SJCRH30 (cell line): ENCODE results near the gene TBXA2R. TPM values are rescaled to one million over a fixed set of nuclear protein-coding genes. Genes with fewer than 3 reads are reported as not detected.
A peak's percentile ranks its signal among the peaks of the same experiment; 100 is the strongest.

Source experiments
- DNase-seq, 2 experiments: peaks; one replicate each; pipeline ENCODE4 v3.0.0-alpha.2; 2015 to 2020
- H3K27ac ChIP-seq: fragments of 250-450 bp; sonication (Bioruptor Pico); 2 replicates; pipeline ENCODE4 v1.5.1; 2020; ENCODE audit warnings: mild to moderate bottlenecking, moderate library complexity
- H3K27me3 ChIP-seq: fragments of 250-450 bp; sonication (Bioruptor Pico); 2 replicates; pipeline ENCODE4 v1.5.1; 2020; ENCODE audit warnings: mild to moderate bottlenecking, moderate library complexity
- H3K36me3 ChIP-seq: fragments of 250-450 bp; sonication (Bioruptor Pico); 2 replicates; pipeline ENCODE4 v1.5.1; 2020; ENCODE audit warnings: mild to moderate bottlenecking, moderate library complexity
- H3K4me1 ChIP-seq: fragments of 250-450 bp; sonication (Bioruptor Pico); 2 replicates; pipeline ENCODE4 v1.5.1; 2020; ENCODE audit warnings: mild to moderate bottlenecking, moderate library complexity
- H3K4me3 ChIP-seq: fragments of 250-450 bp; sonication (Bioruptor Pico); 2 replicates; pipeline ENCODE4 v1.5.1; 2020; ENCODE audit warnings: mild to moderate bottlenecking, moderate library complexity
- H3K9me3 ChIP-seq: fragments of 250-450 bp; sonication (Bioruptor Pico); replicated peaks from 2 replicates; pipeline ENCODE4 v1.5.1; 2020; ENCODE audit warnings: mild to moderate bottlenecking, moderate library complexity
- total RNA-seq: library from RNA; depleted of rRNA; stranded (reverse); fragments of >200 nt; shearing (Covaris generic); gene quantifications from 2 replicates; pipeline ENCODE4 v1.2.3, GENCODE V29; 2014

The TBXA2R gene
- total RNA-seq, 1 experiment from 2014 or later: 0.06 TPM

DNA sequence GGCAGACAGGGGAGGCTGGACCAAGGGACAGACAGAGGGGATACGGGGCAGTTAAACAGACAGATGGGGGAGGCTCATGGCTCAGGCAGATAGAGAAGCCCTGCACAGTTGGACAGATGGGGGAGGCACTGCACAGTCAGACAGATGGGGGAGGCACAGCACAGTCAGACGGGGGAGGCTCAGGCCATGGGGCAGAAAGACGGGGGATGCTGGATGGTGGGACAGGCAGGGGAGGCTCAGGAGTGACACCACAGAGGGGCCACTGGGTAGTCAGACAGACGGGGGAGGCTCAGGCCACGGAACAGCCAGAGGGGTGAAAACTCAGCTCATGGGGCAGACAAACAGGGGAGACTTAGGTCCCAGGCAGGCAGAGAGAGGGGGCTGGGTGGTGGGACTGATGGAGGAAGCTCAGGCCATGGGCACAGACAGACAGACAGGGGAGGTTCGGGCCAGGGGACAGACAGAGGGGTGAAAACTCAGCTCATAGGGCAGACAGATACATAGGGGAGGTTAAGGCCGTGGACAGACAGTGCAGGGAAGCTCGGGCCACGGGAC lies 50.2 kb downstream of the TBXA2R start:
- peaks cover 3% of the 10 kb centered on the region; the same call in 1 of the 2 replicates for H3K4me1 ChIP-seq
- peak overlapping the region; percentile 67 for H3K4me3 ChIP-seq
- H3K27me3 ChIP-seq: no peaks in the 10 kb centered on the region
- no peaks in the 10 kb centered on the region for H3K36me3 ChIP-seq
- no peaks in the 10 kb centered on the region for H3K9me3 ChIP-seq
- DNase-seq: no peak
- no peak overlapping the region for H3K27ac ChIP-seq

DNA sequence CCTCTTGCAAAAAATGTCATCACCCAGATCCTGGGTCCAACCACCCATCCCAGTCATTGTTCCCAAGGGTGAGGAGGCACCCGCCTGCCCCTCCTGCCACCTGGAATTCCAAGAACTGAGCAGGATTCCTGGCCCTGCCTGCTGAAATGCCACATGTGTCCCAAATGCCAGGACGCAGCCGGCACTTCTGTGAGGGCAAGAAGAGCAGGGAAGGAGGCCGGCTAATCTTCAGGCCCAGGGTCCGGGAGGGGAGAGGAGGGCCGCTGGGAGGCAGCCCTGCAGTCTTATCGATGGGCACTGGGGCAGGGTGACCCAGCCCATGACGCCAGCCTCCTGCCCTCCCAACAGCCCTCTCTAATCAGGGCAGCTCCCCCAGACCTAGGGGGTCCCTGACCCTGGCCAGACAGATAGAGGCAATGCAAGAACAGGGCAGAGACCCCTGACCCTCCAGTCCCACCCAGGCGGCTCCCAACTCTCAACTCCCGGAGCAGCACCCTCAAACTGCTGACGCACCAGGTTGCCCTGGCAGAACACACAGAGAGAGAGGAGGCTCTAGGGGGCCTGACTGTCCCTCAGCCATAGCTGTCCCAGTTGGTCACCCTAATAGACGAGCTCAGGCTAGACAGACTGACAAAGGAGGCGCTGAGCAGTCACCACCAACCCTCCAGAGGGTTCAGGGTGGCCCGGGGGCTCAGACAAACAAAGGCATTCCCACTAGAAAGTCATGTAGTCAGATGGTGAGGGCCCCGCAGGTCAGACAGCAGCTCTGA lies 50.8 kb downstream of the TBXA2R start:
- peaks cover 3% of the 10 kb centered on the region; the same call in 1 of the 2 replicates for H3K36me3 ChIP-seq
- peak overlapping the region; percentile 67; the same call in 1 of the 2 replicates for H3K4me3 ChIP-seq
- no peak for DNase-seq
- H3K27ac ChIP-seq: no peak overlapping the region
- no peaks in the 10 kb centered on the region for H3K9me3 ChIP-seq
- peaks cover 3% of the 10 kb centered on the region; the same call in 1 of the 2 replicates for H3K4me1 ChIP-seq
- H3K27me3 ChIP-seq: no peaks in the 10 kb centered on the region

DNA sequence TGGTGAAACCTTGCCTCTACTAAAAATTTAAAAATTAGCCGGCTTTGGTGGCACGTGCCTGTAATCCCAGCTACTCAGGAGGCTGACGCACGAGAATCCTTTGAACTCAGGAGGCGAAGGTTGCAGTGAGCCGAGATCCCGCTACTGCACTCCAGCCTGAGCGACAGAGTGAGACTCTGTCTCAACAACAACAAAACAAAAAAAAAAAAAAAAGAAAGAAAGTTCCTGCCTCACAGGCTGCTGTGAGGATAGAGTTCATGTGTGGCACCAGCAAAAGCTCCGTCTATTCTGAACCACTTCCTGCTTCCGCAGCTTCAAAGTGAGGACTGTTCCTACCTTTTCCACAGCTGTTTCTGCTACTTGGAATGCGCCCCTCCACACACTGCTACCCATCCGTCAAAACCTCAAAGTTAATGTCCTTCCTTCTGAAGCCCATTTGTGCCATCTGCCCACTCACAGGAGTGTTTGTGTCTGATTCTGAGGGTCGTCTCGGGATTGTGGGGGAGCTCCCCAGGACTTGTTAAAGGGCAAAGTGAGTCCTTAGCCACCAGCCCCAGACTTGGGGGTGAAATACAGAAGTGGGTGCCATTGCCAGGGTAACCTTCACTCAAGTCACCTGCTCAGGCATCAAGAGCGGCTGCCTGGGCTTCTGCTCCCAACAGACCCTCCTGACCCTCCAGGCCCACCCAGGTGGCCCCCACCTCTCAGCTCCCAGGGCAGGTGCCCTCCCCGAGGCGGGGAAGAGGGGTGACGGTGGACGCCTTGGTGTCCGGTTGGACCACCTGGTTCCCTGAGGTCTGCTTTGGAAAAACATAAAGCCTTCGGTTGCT lies 52.2 kb downstream of the TBXA2R start:
- peak in 1 of 2 experiments; percentile 42 for DNase-seq

GRCh38 chr19:3551792-3552095 lies 54.9 kb downstream of the TBXA2R start:
- Histone ChIP-seq H3K27me3 (no peaks in the 10 kb centered on the region), H3K4me1 (peaks cover 3% of the 10 kb centered on the region; the same call in 1 of the 2 replicates), H3K27ac (no peak overlapping the region), H3K9me3 (no peaks in the 10 kb centered on the region), H3K4me3 (no peak overlapping the region), H3K36me3 (peaks cover 10% of the 10 kb centered on the region; the same call in 1 of the 2 replicates)
- DNase-seq: no peak

More for the DNA sequence above, 52.2 kb downstream of the TBXA2R start:
- Histone ChIP-seq H3K4me1 (peaks cover 3% of the 10 kb centered on the region; the same call in 1 of the 2 replicates), H3K4me3 (no peak overlapping the region), H3K9me3 (no peaks in the 10 kb centered on the region), H3K27me3 (no peaks in the 10 kb centered on the region), H3K27ac (no peak overlapping the region), H3K36me3 (peaks cover 4% of the 10 kb centered on the region; the same call in 1 of the 2 replicates)

DNA sequence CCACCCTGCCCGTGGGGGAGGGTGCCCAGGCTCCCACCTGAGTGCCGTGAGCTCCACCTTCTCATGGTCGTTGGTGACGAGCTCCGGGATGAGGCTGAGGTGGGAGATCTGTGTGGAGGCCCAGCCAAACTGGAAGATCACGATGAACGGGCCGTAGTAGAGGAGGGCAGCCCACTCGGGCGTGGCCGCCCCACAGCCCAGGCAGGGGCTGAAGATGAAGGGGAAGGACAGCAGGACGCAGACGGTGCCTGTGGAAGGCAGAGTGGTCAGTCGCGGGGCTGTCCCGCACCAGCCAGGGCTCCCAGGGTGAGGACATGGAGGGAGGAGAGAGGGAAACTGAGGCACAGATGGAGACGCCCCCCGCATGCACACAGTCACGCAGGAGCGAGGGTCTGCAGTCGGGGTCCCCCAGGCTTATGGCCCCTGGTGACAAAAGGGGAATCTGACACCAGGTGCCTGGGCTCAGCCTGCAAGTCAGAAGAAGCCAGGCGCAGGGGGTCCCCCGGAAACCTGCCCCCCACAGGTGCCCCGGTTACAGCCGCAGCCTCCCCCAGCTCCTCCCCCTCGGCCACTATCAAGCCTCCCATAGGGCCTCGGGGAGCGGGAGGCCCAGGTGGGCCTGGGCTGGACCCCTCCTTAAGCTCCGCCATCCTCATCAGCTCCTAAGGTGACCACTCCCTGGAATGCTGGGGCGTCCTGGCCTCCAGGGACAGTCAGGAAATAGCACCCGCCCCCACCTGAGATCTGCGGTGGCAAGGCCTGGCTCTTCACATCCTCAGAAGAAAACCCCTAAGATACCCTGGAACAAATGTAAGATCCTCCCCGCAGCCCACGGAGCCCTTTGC lies 55.5 kb downstream of the TBXA2R start:
- no peak overlapping the region for H3K27ac ChIP-seq
- H3K9me3 ChIP-seq: no peaks in the 10 kb centered on the region
- no peak overlapping the region for H3K4me3 ChIP-seq
- no peak for DNase-seq
- peaks cover 3% of the 10 kb centered on the region; the same call in 1 of the 2 replicates for H3K4me1 ChIP-seq
- H3K27me3 ChIP-seq: no peaks in the 10 kb centered on the region
- peaks cover 10% of the 10 kb centered on the region; the same call in 1 of the 2 replicates for H3K36me3 ChIP-seq

- Histone ChIP-seq H3K4me1 (peaks cover 3% of the 10 kb centered on the region; the same call in 1 of the 2 replicates), H3K9me3 (no peaks in the 10 kb centered on the region), H3K27ac (no peak overlapping the region), H3K4me3 (no peak overlapping the region), H3K36me3 (peaks cover 10% of the 10 kb centered on the region; the same call in 1 of the 2 replicates), H3K27me3 (no peaks in the 10 kb centered on the region)
- no peak for DNase-seq
Measured at GRCh38 chr19:3549816-3550215, 56.9 kb downstream of the TBXA2R start.

- Histone ChIP-seq H3K27ac (no peak overlapping the region), H3K4me1 (no peaks in the 10 kb centered on the region), H3K27me3 (no peaks in the 10 kb centered on the region), H3K9me3 (no peaks in the 10 kb centered on the region), H3K36me3 (peaks cover 10% of the 10 kb centered on the region; the same call in 1 of the 2 replicates), H3K4me3 (no peak overlapping the region)
- no peak for DNase-seq
Measured at GRCh38 chr19:3548606-3549005, 58.1 kb downstream of the TBXA2R start.

DNA sequence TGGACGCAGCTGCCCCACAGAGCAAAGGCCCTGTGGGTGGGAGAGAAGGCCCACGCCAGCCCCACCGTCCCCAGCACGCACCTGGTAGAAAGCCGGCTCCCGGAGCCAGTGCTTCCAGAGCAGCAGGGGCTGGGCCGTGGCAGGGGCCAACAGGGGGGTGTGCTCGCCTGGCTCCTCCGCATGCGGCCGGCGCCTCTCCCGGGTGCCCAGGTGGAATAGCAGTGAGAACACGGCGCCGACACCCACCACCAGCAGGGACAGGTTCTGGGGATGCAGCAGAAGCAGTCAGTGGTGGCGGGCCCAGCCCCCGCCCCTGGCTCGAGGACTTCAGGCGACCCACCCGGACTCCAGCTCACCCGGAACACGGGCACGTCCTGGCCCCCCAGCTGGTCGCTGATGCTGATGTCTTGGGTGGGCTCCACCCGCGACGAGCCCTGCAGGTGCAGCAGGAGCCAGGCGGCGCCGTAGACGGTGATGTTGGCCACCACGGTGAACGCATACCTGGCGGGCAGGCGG lies 58.9 kb downstream of the TBXA2R start:
- H3K4me3 ChIP-seq: no peak overlapping the region
- no peak overlapping the region for H3K27ac ChIP-seq
- peaks cover 10% of the 10 kb centered on the region; the same call in 1 of the 2 replicates for H3K36me3 ChIP-seq
- H3K4me1 ChIP-seq: no peaks in the 10 kb centered on the region
- no peaks in the 10 kb centered on the region for H3K9me3 ChIP-seq
- no peaks in the 10 kb centered on the region for H3K27me3 ChIP-seq
- no peak for DNase-seq

- H3K9me3 ChIP-seq: no peaks in the 10 kb centered on the region
- no peaks in the 10 kb centered on the region for H3K27me3 ChIP-seq
- DNase-seq: peak in 1 of 2 experiments; percentile 35
- peaks cover 10% of the 10 kb centered on the region; the same call in 1 of the 2 replicates for H3K36me3 ChIP-seq
- H3K4me1 ChIP-seq: no peaks in the 10 kb centered on the region
- H3K27ac ChIP-seq: no peak overlapping the region
- H3K4me3 ChIP-seq: no peak overlapping the region
Measured at GRCh38 chr19:3547301-3547731, 59.4 kb downstream of the TBXA2R start.

- no peak for DNase-seq
- no peaks in the 10 kb centered on the region for H3K4me1 ChIP-seq
- H3K27ac ChIP-seq: no peak overlapping the region
- no peaks in the 10 kb centered on the region for H3K27me3 ChIP-seq
- peaks cover 10% of the 10 kb centered on the region; the same call in 1 of the 2 replicates for H3K36me3 ChIP-seq
- H3K4me3 ChIP-seq: no peak overlapping the region
- H3K9me3 ChIP-seq: no peaks in the 10 kb centered on the region
Measured at GRCh38 chr19:3546119-3546518, 60.6 kb downstream of the TBXA2R start.

- no peak overlapping the region for H3K27ac ChIP-seq
- H3K9me3 ChIP-seq: no peaks in the 10 kb centered on the region
- H3K4me3 ChIP-seq: no peak overlapping the region
- no peaks in the 10 kb centered on the region for H3K27me3 ChIP-seq
- peaks cover 7% of the 10 kb centered on the region; the same call in 1 of the 2 replicates for H3K36me3 ChIP-seq
- DNase-seq: no peak
- H3K4me1 ChIP-seq: no peaks in the 10 kb centered on the region
Measured at GRCh38 chr19:3545669-3546034, 61.0 kb downstream of the TBXA2R start.

GRCh38 chr19:3544742-3545668 lies 61.7 kb downstream of the TBXA2R start:
- Histone ChIP-seq H3K4me3 (no peak overlapping the region), H3K27ac (no peak overlapping the region), H3K27me3 (no peaks in the 10 kb centered on the region), H3K9me3 (no peaks in the 10 kb centered on the region), H3K4me1 (no peaks in the 10 kb centered on the region), H3K36me3 (peaks cover 7% of the 10 kb centered on the region; the same call in 1 of the 2 replicates)
- DNase-seq: peak; percentile 67 to 75
